Measurements from ENCODE around the gene IGFL3.

GRCh38 chr19:46118136-46118535 is 6.4 kb downstream of the IGFL3 start:
- no peak for TF ChIP-seq POLR2AphosphoS5 (IDR thresholded peaks at IDR 0.05)
- TF ChIP-seq, protein P1, sequence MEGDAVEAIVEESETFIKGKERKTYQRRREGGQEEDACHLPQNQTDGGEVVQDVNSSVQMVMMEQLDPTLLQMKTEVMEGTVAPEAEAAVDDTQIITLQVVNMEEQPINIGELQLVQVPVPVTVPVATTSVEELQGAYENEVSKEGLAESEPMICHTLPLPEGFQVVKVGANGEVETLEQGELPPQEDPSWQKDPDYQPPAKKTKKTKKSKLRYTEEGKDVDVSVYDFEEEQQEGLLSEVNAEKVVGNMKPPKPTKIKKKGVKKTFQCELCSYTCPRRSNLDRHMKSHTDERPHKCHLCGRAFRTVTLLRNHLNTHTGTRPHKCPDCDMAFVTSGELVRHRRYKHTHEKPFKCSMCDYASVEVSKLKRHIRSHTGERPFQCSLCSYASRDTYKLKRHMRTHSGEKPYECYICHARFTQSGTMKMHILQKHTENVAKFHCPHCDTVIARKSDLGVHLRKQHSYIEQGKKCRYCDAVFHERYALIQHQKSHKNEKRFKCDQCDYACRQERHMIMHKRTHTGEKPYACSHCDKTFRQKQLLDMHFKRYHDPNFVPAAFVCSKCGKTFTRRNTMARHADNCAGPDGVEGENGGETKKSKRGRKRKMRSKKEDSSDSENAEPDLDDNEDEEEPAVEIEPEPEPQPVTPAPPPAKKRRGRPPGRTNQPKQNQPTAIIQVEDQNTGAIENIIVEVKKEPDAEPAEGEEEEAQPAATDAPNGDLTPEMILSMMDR (IDR thresholded peaks at IDR 0.05) = no peak

All from breast epithelium (tissue), 3 donors.